Esophagus muscularis mucosa (tissue), 4 donors: ENCODE results near the gene TMC7. TPM values are rescaled to one million over a fixed set of nuclear protein-coding genes. Genes with fewer than 3 reads are reported as not detected.

Experiments
- DNase-seq: peaks from one replicate; pipeline ENCODE4 v3.0.0-alpha.2; 2017; ENCODE audit errors: extremely low spot score
- H3K27ac ChIP-seq, 4 donors: fragments of 200-600 bp; sonication (generic); replicated peaks in 1 of 4; 1 replicate in 3 of 4; 2 replicates in 1 of 4; pipeline ENCODE4 v1.5.1; 2016 to 2019; ENCODE audit warnings: mild to moderate bottlenecking in 1 of 4
- H3K27me3 ChIP-seq, 4 donors: fragments of 200-600 bp; sonication (generic); one replicate each; pipeline versions ENCODE4 v1.5.1 to v1.6.0; 2016 to 2019
- H3K36me3 ChIP-seq, 4 donors: fragments of 200-600 bp; sonication (generic); one replicate each; pipeline ENCODE4 v1.5.1; 2016 to 2019
- H3K4me1 ChIP-seq, 4 donors: fragments of 200-600 bp; sonication (generic); one replicate each; pipeline ENCODE4 v1.5.1; 2016 to 2019
- H3K4me3 ChIP-seq, 4 donors: fragments of 200-600 bp; sonication (generic); 1 replicate in 2 of 4; 2 replicates in 2 of 4; pipeline ENCODE4 v1.5.1; 2016 to 2019; ENCODE audit warnings: mild to moderate bottlenecking in 4 of 4, moderate library complexity in 1 of 4
- H3K9me3 ChIP-seq, 4 donors: fragments of 200-600 bp; sonication (generic); 1 replicate in 3 of 4; 2 replicates in 1 of 4; pipeline ENCODE4 v1.5.1; 2016 to 2019
- CTCF ChIP-seq, 3 experiments: fragments of 200-600 bp in 2 of 3; fragments of 450-650 bp in 1 of 3; sonication (generic) in 2 of 3; IDR thresholded peaks; one replicate each; pipeline ENCODE4 v1.5.1; 2017 to 2019; ENCODE audit warnings: antibody characterized with exemption in 3 of 3, mild to moderate bottlenecking in 2 of 3, moderate library complexity in 1 of 3
- EP300 ChIP-seq: sonication (generic); formaldehyde crosslinking; IDR thresholded peaks from one replicate; pipeline ENCODE4 v1.6.1; 2017; ENCODE audit warnings: antibody characterized with exemption
- POLR2A ChIP-seq: fragments of 450-650 bp; IDR thresholded peaks from one replicate; pipeline ENCODE4 v1.6.1; 2017; ENCODE audit warnings: antibody characterized with exemption, moderate library complexity, mild to moderate bottlenecking, low read depth
- POLR2AphosphoS5 ChIP-seq, 2 donors: sonication (generic); formaldehyde crosslinking; IDR thresholded peaks; one replicate each; pipeline ENCODE4 v1.6.1; 2017; ENCODE audit warnings: antibody characterized with exemption in 2 of 2
- WGBS: methylation state at CpG from one replicate; pipeline ENCODE4 v1.1.5; 2018; 5-methylcytosine and 5-hydroxymethylcytosine counted together
- intact Hi-C: fragments of 100-400 bp; cut with DNase I; formaldehyde crosslinking; loops from one replicate; pipeline ENCODE4 v1.15.1; 2023
- total RNA-seq, 4 donors: library from RNA; depleted of rRNA; stranded (reverse); fragments of >200 nt; gene quantifications; one replicate each; pipeline versions ENCODE4 v1.1.0 to v1.2.1, GENCODE V29; 2016

TMC7 gene
- total RNA-seq, 4 donors from 2014 or later, result 0.17 to 0.83 (median 0.56) TPM

GRCh38 chr16:19105891-19106624, 122.3 kb downstream of the TMC7 start:
- no peak for DNase-seq
- H3K4me1 ChIP-seq, result peaks cover 0 to 13% (median 5%) of the 10 kb centered on the region in 4 donors
- H3K9me3 ChIP-seq, result no peaks in the 10 kb centered on the region
- no peaks in the 10 kb centered on the region for H3K27me3 ChIP-seq
- no peak overlapping the region for H3K27ac ChIP-seq
- no peak overlapping the region for H3K4me3 ChIP-seq
- WGBS, result 55% methylated on average over 11 of the region's 11 CpGs
- TF ChIP-seq EP300, result no peak
- intact Hi-C loops, result no loop called here
- no peaks in the 10 kb centered on the region for H3K36me3 ChIP-seq

GRCh38 chr16:19106625-19107020, 122.9 kb downstream of the TMC7 start:
- Histone ChIP-seq H3K27ac (no peak overlapping the region), H3K36me3 (no peaks in the 10 kb centered on the region), H3K4me1 (peaks cover 0 to 13% (median 5%) of the 10 kb centered on the region in 4 donors), H3K9me3 (no peaks in the 10 kb centered on the region), H3K27me3 (no peaks in the 10 kb centered on the region), H3K4me3 (no peak overlapping the region)
- no peak for DNase-seq
- TF ChIP-seq CTCF (IDR thresholded peaks at IDR 0.05), result no peak
- no peak for TF ChIP-seq POLR2AphosphoS5 (IDR thresholded peaks at IDR 0.05)
- TF ChIP-seq POLR2A, result no peak
- no peak for TF ChIP-seq EP300
- intact Hi-C loops, result no loop called here
- WGBS, result 90% methylated on average over 2 of the region's 2 CpGs

GRCh38 chr16:19108409-19109287, 124.9 kb downstream of the TMC7 start:
- Histone ChIP-seq H3K4me3 (no peak overlapping the region), H3K27ac (no peak overlapping the region), H3K9me3 (no peaks in the 10 kb centered on the region), H3K4me1 (peaks cover 8 to 27% (median 17%) of the 10 kb centered on the region in 4 donors), H3K27me3 (no peaks in the 10 kb centered on the region), H3K36me3 (no peaks in the 10 kb centered on the region)
- 88% methylated on average over 9 of the region's 9 CpGs for WGBS
- intact Hi-C loops, result no loop called here
- TF ChIP-seq CTCF (IDR thresholded peaks at IDR 0.05), result no peak
- TF ChIP-seq POLR2AphosphoS5 (IDR thresholded peaks at IDR 0.05), result no peak
- TF ChIP-seq POLR2A, result no peak
- no peak for TF ChIP-seq EP300
- DNase-seq, result no peak

GRCh38 chr16:19109288-19109664, 125.5 kb downstream of the TMC7 start:
- Histone ChIP-seq H3K4me1 (peaks cover 8 to 27% (median 18%) of the 10 kb centered on the region in 4 donors), H3K4me3 (no peak overlapping the region), H3K27me3 (no peaks in the 10 kb centered on the region), H3K36me3 (no peaks in the 10 kb centered on the region), H3K9me3 (no peaks in the 10 kb centered on the region), H3K27ac (no peak overlapping the region)
- TF ChIP-seq POLR2AphosphoS5 (IDR thresholded peaks at IDR 0.05) (no peak), POLR2A (no peak), CTCF (IDR thresholded peaks at IDR 0.05) (no peak), EP300 (no peak)
- DNase-seq, result no peak
- WGBS, result 79% methylated on average over 4 of the region's 4 CpGs
- intact Hi-C loops, result no loop called here

GRCh38 chr16:19110537-19111360, 127.0 kb downstream of the TMC7 start:
- H3K27ac ChIP-seq, result no peak overlapping the region
- WGBS, result 89% methylated on average over 4 of the region's 4 CpGs
- no peaks in the 10 kb centered on the region for H3K27me3 ChIP-seq
- DNase-seq, result no peak
- TF ChIP-seq EP300, result no peak
- no peak for TF ChIP-seq CTCF (IDR thresholded peaks at IDR 0.05)
- no peak for TF ChIP-seq POLR2AphosphoS5 (IDR thresholded peaks at IDR 0.05)
- no peak for TF ChIP-seq POLR2A
- intact Hi-C loops, result no loop called here
- no peak overlapping the region for H3K4me3 ChIP-seq
- peaks cover 21 to 40% (median 33%) of the 10 kb centered on the region in 4 donors for H3K4me1 ChIP-seq
- H3K36me3 ChIP-seq, result peaks cover 0 to 10% (median 7%) of the 10 kb centered on the region in 4 donors
- no peaks in the 10 kb centered on the region for H3K9me3 ChIP-seq
